MM.1S (cell line): ENCODE measurements around the gene RBM47.

ENCODE experiments used
- DNase-seq: peaks from one replicate; pipeline ENCODE4 v3.0.0-alpha.2; 2015
- H2AFZ ChIP-seq: fragments of 300-600 bp; sonication (generic); 2 replicates; pipeline ENCODE4 v1.6.0; 2016; ENCODE audit warnings: antibody characterized with exemption, low read length
- H3F3A ChIP-seq: fragments of 300-600 bp; sonication (generic); 2 replicates; pipeline ENCODE4 v1.6.1; 2016; ENCODE audit warnings: mild to moderate bottlenecking, antibody characterized with exemption, low read length, moderate library complexity, mixed read lengths; ENCODE audit not compliant: insufficient read depth
- H3K27ac ChIP-seq: fragments of 300-600 bp; sonication (generic); 2 replicates; pipeline ENCODE4 v1.5.1; 2016; ENCODE audit warnings: mild to moderate bottlenecking, low read length
- H3K27me3 ChIP-seq: fragments of 300-600 bp; sonication (generic); replicated peaks from 2 replicates; pipeline ENCODE4 v1.6.0; 2016; ENCODE audit warnings: low read length; ENCODE audit not compliant: insufficient read depth
- H3K36me3 ChIP-seq: fragments of 300-600 bp; sonication (generic); replicated peaks from 2 replicates; pipeline ENCODE4 v1.6.1; 2016; ENCODE audit warnings: mild to moderate bottlenecking, low read length, mixed read lengths; ENCODE audit not compliant: insufficient read depth
- H3K4me1 ChIP-seq: fragments of 300-600 bp; sonication (generic); 2 replicates; pipeline ENCODE4 v1.6.1; 2016; ENCODE audit warnings: low read length, mixed read lengths
- H3K4me2 ChIP-seq: fragments of 300-600 bp; sonication (generic); 2 replicates; pipeline ENCODE4 v1.6.0; 2016; ENCODE audit warnings: low read depth, low read length
- H3K4me3 ChIP-seq: fragments of 300-600 bp; sonication (generic); 2 replicates; pipeline ENCODE4 v1.5.1; 2016; ENCODE audit warnings: low read length, mixed read lengths
- H3K79me2 ChIP-seq: fragments of 300-600 bp; sonication (generic); 2 replicates; pipeline ENCODE4 v1.6.1; 2016; ENCODE audit warnings: mixed run types, low read length, mixed read lengths
- H3K9ac ChIP-seq: fragments of 300-600 bp; sonication (generic); 2 replicates; pipeline ENCODE4 v1.6.1; 2016; ENCODE audit warnings: low read length, mixed read lengths
- H3K9me2 ChIP-seq: fragments of 300-600 bp; sonication (generic); replicated peaks from 2 replicates; pipeline ENCODE4 v1.6.1; 2016; ENCODE audit warnings: mild to moderate bottlenecking, low read length, mixed read lengths; ENCODE audit not compliant: insufficient read depth
- H3K9me3 ChIP-seq: fragments of 300-600 bp; sonication (generic); replicated peaks from 2 replicates; pipeline ENCODE4 v1.6.1; 2016; ENCODE audit warnings: mild to moderate bottlenecking, low read length, mixed read lengths; ENCODE audit not compliant: insufficient read depth
- H4K20me1 ChIP-seq: fragments of 300-600 bp; sonication (generic); 2 replicates; pipeline ENCODE4 v1.6.1; 2016; ENCODE audit warnings: mild to moderate bottlenecking, low read length, moderate library complexity, mixed read lengths; ENCODE audit not compliant: insufficient read depth
- CTCF ChIP-seq: fragments of 300-600 bp; sonication (generic); IDR thresholded peaks from 2 replicates; pipeline ENCODE4 v1.5.1; 2016; ENCODE audit warnings: antibody characterized with exemption, low read length, mixed read lengths
- EZH2 ChIP-seq: fragments of 300-600 bp; sonication (generic); optimal IDR thresholded peaks from 2 replicates; pipeline ENCODE3; 2017; ENCODE audit warnings: low read depth, mild to moderate bottlenecking, antibody characterized with exemption, low read length, mixed read lengths
- EZH2phosphoT487 ChIP-seq: fragments of 300-600 bp; sonication (generic); IDR thresholded peaks from 2 replicates; pipeline ENCODE4 v1.6.1; 2018; ENCODE audit warnings: antibody characterized with exemption, low read length

Gene RBM47

GRCh38 chr4:40479378-40479777 lies 150.3 kb downstream of the RBM47 start:
- Histone ChIP-seq H2AFZ (no peak overlapping the region), H3F3A (no peaks in the 10 kb centered on the region), H3K9me3 (no peaks in the 10 kb centered on the region)

GRCh38 chr4:40475609-40476008 lies 154.1 kb downstream of the RBM47 start:
- Histone ChIP-seq H3K9me2 (no peaks in the 10 kb centered on the region), H3K9ac (no peak overlapping the region), H3K36me3 (no peaks in the 10 kb centered on the region; the same call in 1 of the 2 replicates), H3K79me2 (peaks cover 64% of the 10 kb centered on the region), H3K4me1 (no peaks in the 10 kb centered on the region), H3K27me3 (no peaks in the 10 kb centered on the region), H3K4me3 (no peak overlapping the region), H4K20me1 (no peaks in the 10 kb centered on the region), H2AFZ (no peak overlapping the region), H3F3A (no peaks in the 10 kb centered on the region), H3K27ac (no peak overlapping the region), H3K4me2 (no peak overlapping the region), H3K9me3 (no peaks in the 10 kb centered on the region)
- TF ChIP-seq EZH2phosphoT487, result no peak
- no peak for DNase-seq

More at GRCh38 chr4:40479378-40479777, 150.3 kb downstream of the RBM47 start:
- no peaks in the 10 kb centered on the region for H4K20me1 ChIP-seq
- H3K27me3 ChIP-seq, result no peaks in the 10 kb centered on the region
- no peaks in the 10 kb centered on the region for H3K9me2 ChIP-seq
- no peak overlapping the region for H3K27ac ChIP-seq
- TF ChIP-seq CTCF (no peak), EZH2 (no peak), EZH2phosphoT487 (no peak)
- H3K4me1 ChIP-seq, result no peaks in the 10 kb centered on the region
- no peak for DNase-seq
- H3K79me2 ChIP-seq, result peaks cover 62% of the 10 kb centered on the region
- H3K9ac ChIP-seq, result no peak overlapping the region
- no peaks in the 10 kb centered on the region; the same call in 1 of the 2 replicates for H3K36me3 ChIP-seq
- H3K4me3 ChIP-seq, result no peak overlapping the region
- H3K4me2 ChIP-seq, result no peak overlapping the region

GRCh38 chr4:40473578-40474388 lies 155.9 kb downstream of the RBM47 start:
- Histone ChIP-seq H3K9me2 (no peaks in the 10 kb centered on the region), H2AFZ (no peak overlapping the region), H3K79me2 (peaks cover 61% of the 10 kb centered on the region), H3K4me3 (no peak overlapping the region), H3K9ac (no peak overlapping the region), H3K9me3 (no peaks in the 10 kb centered on the region), H3K4me2 (no peak overlapping the region), H4K20me1 (no peaks in the 10 kb centered on the region), H3K27me3 (no peaks in the 10 kb centered on the region), H3K27ac (no peak overlapping the region), H3K4me1 (no peaks in the 10 kb centered on the region), H3K36me3 (no peaks in the 10 kb centered on the region; the same call in 1 of the 2 replicates), H3F3A (no peaks in the 10 kb centered on the region)
- no peak for DNase-seq
- no peak for TF ChIP-seq CTCF
- TF ChIP-seq EZH2, result no peak
- no peak for TF ChIP-seq EZH2phosphoT487

- Histone ChIP-seq H3K4me2 (no peak overlapping the region), H3K27me3 (no peaks in the 10 kb centered on the region), H3K9me2 (no peaks in the 10 kb centered on the region), H3K4me3 (no peak overlapping the region), H3K9ac (no peak overlapping the region), H3K4me1 (no peaks in the 10 kb centered on the region), H3K36me3 (no peaks in the 10 kb centered on the region; the same call in 1 of the 2 replicates), H4K20me1 (no peaks in the 10 kb centered on the region), H2AFZ (no peak overlapping the region), H3F3A (no peaks in the 10 kb centered on the region), H3K27ac (no peak overlapping the region), H3K79me2 (peaks cover 49% of the 10 kb centered on the region), H3K9me3 (no peaks in the 10 kb centered on the region)
- TF ChIP-seq EZH2phosphoT487 (no peak), EZH2 (no peak), CTCF (no peak)
- DNase-seq, result no peak
Observed at GRCh38 chr4:40471923-40472322, 157.7 kb downstream of the RBM47 start.
